ENCODE data around the gene SLC26A9.

SLC26A9 gene

DNA sequence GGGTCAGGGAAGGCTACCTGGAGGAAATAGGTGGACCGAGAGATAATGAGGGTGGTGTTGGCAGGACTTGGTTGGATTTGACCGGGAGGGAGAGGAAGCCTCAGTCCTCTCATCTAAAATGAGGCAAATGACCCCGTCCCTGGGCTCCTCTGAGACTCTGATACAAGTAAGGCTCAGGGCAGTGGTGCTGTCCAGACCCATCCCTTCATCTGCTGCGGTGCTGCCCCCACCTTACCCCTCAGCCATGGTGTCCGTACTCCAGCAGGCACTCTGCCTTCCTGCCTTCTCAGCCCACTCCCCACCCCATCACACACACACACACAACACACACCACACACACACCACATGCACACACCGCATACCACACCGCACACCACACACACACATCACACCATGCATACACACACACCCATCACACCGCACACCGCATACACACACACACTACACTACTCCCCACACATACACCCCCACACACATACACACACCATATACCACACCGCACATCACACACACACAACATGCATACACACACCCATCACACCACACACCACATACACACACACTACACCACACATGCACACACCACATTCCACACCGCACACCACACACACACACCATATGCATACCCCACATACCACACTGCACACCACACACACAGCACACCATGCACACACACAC, 29.4 kb upstream of the SLC26A9 start:
- no peak for DNase-seq

DNA sequence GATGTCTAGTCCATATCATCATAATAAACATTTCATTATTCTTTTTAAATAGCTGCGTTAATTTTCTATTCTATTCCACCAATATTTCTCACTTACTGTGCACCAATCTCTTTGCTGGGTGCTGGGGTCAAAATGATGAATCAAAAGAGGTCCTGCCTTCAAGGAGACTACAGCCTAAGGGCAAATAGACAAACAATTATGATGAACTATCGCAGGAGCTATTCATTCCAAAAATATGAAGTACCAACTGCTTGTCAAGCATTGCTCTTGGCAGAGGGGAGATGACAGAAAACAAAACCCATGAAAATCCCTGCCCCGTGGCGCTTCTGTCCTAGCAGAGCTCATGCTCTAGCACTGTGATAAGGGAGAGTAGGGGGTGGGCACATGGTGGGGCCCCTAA, 28.8 kb upstream of the SLC26A9 start:
- no peak for DNase-seq

DNA sequence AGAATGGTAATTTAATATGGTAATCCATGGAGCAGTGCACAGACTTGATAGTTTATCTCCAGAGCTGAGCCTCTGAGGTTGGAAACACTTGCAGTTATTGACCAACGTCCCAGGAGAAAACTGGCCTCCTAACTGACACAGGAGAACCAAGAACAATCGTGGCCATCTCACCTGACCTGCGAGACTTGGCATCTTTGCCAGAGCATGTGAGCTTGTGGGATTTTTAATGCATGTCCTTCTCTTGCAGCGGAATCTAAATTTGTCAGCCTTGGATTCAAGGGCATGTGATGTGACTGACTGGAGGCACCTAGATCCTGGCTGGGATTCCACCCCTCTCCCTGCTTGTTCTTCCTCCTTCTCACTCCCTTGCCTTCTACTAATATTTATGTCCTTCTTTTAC, 27.8 kb upstream of the SLC26A9 start:
- no peak for DNase-seq

DNA sequence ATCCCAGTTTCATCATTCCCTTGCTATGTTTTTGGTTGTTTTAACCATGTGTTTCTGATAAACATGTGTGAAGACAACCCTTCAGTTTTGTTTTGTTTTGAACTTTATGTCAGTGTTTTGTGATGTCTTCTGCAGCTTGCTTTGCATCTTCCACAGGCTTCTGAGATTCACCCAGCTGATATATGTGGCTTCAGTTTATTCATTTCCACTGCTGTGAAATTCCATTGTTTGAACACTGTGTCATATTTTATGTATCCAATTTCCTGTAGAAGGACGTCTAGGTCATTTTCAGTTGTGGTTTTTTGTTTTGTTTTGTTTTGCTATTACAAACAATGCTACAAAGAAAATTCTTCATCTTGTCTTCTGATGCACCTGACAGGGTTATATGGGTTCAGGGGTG, 27.2 kb upstream of the SLC26A9 start:
- no peak for DNase-seq

DNA sequence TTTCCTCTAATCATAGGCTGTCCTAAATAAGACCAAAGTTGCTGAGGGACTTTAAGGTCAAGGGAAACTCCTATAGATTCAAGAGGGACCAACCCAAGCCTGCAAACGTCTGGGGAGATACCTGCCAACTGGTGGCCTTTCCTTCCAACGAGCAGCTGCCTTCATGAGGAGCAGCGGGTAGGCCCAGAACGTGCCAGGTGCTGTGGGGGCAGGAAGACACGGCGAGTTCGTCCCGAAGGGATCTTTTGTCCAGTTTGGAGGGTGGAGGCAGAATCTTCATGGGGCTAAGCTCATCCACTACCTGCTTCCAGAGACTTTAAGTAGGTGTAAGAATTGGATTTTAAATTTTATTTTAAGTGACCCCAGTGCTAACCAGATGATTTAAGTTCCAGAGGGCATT, 26.0 kb upstream of the SLC26A9 start:
- no peak for DNase-seq

DNA sequence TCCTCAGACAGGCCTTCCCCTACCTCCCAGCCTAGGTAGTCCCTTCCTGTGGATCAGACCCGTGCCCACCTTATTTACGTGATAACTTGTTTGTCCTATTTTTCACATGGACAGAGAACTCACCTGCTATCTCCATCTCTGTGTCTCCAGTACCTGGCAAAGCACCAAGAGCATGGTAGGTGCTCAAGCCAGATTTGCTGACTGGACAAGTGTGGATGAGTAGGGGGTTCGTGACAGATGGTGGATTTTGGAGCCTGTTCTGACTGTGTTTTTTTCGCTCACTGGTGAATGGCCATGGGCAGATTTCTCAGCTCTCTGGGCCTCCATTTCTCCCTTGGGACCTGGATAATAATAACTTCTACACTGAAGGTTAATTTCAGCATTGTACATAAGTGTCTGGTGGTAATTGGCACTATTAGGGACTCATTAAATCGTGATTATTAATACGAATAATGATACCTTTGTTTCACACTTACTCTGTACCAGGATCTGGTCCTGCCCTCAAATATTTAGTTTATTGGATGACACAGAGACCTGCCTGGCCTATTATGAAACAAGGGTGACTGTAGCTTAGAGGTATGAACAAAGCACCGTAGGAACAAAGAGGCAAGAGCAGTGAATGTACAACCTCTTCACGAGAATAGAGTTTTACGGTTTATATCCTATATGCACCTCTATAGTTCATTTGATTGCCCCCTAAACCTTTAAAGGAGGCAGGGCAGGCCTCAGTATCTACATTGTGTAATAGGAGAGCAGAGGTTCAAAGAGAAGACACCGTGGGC, 24.5 kb upstream of the SLC26A9 start:
- DNase-seq: no peak

DNA sequence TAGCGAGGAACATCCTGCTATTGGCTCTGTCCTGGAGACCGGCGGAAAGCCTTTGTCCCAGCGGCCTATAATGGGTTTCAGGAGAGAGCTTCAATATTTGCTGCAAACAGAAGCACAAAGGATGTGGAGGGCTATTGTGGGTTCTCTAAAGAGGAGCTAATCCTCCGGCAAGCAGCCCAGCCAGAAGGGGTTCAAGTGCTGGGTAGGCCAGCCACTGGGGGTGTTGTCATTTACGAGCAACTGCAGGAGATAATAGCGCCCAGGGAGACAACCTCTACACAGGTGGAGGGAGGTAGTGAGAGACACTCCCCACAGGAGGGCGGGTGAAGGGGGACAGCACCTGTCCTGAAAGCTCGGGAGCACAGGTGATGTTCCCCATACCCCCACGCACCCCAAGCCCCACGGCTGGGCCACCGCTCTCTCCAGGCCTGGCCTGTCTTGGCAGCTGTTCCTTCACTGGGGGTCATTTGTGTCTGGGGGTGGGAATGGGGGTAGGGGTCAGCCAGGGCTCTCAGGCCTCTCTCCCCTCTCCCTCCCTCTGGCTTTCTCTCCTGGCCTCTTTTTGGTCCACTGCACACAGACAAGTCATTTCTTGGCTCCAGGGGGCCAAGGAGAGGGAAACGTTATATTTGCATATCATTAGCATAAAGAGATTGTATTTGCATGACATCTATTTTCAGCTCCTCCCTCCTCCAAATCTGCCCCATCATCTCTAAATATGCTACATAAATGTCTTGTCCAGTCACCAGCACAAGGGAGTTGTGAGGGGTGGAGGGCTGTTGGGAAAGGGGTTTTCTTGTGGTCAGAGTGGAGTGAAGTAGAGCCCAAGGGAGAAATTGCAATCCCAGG, 22.0 kb upstream of the SLC26A9 start:
- DNase-seq: no peak

DNA sequence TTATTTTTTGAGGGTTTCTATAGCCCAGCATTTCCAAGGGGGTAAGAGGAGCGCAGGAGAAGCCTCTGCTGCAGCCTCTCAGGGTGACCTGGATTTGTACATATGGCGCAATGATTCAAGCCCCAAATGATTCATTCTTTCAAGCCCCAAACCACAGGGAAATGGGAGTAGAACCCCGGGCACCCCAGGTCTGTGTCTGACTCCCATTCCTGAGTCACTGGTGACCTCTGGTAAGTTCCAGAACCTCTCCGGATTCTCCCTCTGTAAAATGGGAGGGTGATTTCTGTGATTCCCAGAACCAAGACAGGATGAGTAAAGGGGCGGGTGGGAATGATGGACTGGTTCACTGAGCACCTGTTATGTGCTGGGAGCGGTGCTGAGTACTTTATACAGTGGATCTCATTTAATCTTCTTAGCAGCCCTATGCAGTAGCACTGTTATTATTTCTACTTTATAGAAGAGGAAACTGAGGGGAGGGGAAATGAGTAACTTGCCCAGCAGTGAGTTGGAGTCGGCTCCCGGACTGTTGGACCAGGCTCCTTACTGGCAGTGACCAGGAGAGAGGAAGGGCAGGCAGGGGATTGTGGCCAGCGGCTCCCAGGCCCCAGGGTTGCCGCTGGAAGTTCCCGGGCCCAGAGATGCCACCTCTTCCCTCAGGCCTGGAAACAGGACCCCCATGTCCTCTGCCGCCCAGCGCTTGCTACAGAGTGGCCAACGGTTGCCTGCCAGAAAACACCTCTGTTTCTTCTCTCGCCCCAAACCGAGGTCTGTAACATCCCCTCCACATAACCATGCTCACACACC, 20.3 kb upstream of the SLC26A9 start:
- no peak for DNase-seq

DNA sequence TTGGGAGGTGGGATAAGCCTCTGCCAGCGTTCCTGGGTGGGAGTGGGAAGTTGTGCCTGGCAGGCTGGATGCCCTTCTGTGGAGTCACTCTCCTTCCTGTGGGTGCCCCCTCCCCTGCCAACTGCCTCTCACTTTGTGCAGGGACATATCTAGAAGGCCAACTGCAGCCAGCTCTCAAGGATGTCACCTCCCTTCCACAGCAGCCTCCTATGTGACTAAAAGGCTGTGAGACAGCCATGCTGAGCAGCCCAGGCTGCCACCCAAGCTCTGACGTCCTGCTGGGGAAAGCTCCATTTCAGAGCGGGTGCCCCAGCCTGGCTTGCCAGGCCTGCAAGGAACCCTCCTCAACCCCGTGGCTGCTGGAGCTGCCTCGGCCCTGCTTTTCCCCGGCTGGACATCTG, 19.6 kb upstream of the SLC26A9 start:
- no peak for DNase-seq

DNA sequence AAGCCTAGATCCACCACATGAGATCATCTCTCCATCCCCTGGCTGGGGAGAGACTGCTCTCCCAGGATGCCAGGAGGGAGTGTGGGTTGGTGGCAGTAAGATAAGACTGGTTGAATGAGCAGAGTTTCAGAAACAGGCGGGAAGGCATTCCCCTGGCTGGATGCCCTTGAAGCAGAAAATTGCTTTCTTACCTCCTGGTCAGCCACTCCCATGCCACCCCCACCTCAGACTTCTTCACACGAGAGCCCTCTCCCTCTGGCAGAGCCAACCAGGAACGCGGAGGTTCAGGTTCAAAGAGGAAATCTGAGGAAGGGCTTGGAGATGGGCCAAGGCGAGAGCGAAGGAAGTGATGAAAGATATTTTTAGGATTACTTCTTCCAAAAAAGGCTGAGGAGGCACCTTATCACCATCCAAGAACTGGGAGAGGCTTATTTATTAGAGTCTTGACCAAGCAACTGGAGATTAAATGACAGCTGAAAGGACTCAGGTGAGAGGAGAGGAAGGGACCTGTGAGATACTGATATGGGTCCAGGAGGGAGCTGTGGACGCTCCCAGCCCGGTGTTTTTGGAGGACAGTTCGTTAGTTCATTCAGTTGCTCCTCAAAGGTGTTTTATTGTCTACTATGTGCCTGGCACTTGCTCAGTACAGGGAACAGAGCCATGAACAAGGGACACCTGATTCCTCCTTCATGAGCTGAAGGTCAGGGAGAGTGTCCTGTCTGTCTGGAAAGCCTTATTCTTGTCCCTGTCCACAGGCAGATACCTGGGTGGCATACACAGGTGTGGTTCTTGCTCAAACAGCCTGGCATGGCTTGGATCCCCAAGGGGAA, 18.9 kb upstream of the SLC26A9 start:
- DNase-seq: no peak

DNA sequence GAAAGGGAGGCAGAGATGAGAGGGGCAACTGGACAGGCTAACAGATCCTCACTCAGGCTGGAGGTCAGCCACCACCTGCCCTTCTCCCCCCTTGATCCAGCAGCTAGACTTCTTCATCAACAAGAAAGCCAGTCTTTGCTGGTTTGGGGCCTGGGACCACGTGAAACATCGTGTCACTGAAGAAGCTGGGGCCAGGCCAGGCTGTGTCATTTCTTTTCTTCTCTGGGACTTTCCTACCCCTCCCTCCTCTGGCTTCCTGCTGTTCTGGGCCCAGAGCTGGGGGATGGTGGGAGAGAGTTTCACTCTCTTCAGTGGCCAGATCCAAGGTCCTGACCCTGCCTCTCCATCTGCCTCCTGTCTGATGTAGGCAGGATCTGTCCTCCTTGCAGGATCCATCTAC, 18.1 kb upstream of the SLC26A9 start:
- DNase-seq: no peak

DNA sequence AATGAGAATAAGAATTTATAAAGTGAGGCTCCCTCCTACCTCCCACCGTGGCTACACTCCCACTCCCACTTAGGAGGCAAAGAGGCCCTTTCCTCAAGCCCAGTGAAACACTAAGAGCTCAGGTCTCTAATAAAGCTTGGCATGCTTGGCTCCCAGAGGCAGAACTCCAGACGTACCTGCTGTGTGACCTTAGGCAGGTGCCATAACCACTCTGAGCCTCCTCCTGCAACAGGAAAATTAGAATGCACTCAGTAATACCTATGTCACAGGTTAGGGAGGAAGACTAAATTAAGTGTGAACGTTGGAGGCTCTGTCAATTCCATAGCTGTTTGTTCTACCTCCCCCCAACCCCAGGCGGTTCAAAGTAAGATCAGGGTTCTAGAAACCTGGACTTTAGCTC, 16.5 kb upstream of the SLC26A9 start:
- DNase-seq: no peak

DNA sequence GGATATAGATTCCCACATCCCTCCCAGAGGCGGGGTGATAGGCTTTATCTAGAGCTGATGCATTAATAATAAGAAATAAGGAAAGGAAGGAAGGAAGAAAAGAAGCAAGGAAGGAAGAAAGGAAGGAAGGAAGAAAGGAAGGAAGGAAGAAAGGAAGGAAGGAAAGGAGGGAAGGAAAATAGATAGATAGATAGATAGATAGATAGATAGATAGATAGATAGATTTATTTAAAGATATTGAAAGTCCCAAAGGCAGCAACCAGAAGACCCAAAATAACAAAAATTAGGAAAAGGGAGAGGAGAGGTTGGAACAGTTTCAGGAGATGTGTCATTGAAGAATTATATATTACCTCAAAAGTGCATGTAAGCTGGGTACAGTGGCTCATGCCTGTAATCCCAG, 12.2 kb upstream of the SLC26A9 start:
- no peak for DNase-seq

DNA sequence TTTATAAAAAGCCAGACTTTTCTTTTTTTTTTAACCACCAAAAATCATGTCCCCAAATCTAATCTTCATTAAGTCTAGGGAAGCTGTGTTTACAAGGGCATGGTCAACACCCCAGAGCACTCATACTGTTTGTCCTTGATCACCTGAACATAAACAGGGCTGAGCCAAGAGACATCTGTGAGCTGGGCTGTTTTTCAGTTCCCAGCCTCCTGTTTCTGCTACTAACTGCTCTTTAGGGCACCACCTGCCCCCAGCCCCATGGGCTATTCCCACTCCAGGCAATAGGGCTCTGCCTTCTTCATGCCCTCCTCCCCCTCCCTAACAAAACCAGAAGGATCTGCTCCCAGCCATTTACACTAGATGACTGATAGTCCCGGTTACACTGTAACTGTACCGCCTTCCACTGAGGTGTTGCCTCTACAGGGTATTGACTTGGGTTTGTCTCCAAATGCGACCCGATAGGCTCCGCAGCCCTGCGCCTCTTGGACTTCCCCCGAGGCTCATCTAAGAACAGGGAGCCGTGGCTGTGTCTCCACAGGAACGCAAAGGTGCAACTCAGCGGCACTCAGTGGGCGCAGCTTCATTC, 11.7 kb upstream of the SLC26A9 start:
- no peak for DNase-seq

DNA sequence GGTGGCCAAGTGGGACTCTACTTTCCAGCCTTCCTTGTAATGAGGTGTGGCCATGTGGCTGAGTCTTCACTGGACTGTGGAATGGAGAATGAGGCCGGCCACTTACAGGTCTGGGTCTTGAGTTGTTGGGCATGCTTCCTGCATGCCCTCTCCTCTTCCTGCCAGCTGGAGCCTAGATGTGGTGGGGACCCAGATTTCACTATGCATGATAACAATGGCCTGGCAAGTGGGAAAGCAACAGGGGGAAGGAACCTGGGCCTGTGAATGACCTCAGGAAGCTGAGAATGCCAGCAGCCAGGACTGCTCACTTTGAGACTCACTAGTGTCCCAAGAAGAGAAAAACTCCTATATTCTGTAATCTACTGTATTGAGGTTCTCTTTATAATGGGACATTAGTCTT, 8.5 kb upstream of the SLC26A9 start:
- DNase-seq: no peak

DNA sequence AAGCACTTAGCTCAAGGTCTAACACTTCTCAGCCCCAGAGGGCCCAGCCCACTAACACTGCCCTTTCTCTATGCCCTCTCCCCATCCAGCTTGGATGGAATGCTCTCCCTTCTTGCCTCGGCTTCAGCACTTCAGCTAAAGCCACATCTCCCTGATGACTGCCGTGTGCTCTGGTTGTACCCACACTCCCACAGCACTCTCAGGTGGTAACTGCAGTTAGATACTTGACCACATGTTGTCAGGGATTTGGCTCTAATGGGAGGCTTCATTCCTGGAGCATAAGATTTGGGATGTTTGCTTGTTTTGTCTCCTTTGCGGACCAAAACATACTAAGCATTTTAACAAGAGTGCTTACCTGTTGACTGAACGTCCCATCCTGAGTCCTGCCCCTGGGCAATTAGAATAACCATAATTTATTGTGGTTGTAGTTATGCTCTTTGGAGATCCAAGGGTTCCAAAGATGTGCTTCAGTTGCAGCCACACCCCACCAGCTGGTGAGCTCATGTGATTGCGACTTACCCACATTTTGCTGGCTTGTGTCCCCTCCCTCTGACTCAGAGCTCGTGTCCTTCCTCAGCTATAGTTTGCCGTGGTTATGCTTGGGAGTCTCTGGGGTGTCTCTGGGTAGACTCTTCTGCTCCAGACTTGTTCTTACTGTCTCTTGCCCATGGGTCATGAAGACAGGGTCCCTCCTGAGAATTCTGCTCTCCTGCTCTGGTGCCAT, 7.7 kb upstream of the SLC26A9 start:
- DNase-seq: no peak

DNA sequence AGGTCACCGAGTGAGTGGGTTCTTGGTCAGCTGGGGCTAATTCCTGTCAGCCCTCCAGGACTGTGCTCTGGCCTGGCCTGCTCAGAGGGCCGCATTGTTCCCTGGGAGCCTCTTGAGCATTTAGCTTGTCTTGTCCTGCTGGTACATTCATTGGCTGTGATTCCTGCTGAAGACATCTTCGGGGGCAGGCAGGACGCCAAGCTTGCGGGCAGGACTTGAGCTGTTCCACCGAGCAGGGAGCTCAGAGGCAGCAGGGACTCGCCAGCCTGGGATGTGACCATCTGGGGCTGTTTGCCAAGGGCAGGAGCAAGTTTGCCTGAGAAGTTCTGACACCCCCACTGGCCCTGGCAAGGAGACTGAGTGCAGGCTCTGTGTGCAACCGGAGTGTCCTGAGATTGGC, 7.0 kb upstream of the SLC26A9 start:
- DNase-seq: no peak

DNA sequence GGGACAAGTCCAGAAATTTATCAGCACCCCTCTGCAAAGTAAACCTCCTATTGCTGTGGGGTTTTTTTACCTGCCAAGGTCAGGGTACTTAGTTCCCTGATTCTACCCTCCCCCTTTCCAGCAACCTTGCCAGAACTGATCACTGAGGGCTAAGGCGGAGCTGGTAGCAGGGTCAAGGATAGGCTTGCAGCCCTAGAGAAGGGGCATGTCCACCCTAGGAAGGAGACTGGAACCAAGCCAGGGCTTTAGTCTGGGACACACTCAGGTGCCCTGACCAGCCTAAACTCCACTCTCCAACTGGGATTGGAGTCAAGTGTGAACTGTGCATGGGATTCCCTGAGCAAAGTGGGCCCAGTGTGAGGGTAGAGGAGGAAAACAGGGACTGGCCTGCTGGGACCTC, 6.5 kb upstream of the SLC26A9 start:
- no peak for DNase-seq

DNA sequence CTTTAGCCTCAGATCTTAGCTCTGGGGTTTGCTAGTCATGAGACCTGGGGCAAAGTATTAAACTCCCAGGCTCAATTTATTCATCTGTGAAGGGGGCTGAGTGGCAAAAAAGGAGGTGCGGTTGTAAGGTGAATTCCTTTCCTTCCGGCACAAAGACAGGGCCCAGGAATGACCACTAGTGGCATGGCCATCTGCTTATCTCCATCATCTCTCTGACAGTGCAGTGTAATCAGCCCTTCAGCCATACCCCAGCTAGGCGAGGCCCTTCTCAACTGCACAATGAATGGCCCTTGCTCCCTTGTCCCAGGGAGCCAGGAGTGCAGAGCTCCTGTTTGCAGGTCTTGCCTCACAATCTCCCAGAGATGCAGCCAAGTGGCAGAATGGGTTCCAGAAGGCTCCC, 5.6 kb upstream of the SLC26A9 start:
- no peak for DNase-seq

DNA sequence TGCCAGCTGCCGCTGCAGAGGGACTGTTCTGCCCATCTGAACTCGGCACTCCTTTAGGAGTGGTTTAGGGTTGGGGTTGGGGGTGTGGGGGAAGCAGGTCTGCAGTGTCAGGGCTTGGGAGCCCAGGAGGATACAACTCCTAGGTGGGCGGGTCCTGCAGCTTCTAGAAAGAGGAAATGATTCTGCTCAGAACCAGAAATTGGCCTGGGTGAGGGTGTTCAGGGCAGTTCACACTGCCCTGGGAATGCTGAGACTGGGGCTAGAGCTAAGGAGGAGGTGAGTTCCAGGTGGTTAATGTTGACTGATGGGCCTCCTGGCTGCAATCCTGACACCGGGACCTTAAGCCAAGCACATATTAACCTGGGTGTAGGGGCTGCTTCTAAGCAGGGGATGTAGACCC, 4.8 kb upstream of the SLC26A9 start:
- no peak for DNase-seq

DNA sequence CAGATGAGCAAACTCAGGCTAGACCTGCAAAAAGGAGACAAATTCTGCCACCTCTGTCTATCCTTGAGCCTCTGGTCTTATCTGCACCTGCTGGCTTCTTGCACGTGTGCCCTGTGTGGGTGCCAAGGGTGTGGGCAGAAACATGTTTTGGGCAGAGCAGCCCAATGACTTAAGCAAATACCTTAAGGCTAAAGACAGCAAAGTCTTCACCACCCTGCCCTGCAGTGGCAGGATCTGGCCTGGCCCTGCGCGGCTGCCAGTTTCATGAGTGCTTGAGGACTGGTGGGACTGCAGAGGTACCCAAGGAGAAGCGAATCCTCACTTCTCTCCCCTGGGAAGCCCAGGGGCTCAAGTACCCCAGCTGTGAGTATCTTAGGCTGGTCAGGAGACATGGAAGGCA, 3.8 kb upstream of the SLC26A9 start:
- DNase-seq: no peak
